NCI-H1105 (cell line): ENCODE measurements around the gene HS6ST3.
"Not testable (repeated sequence)": the region's sequence is repeated elsewhere in the genome, so short reads cannot be mapped to it uniquely, and the experiment has no call there.

ENCODE experiments used
- DNase-seq: peaks from one replicate; lab custom pipeline; 2025; lab: John Stamatoyannopoulos, UW

Gene HS6ST3

DNA sequence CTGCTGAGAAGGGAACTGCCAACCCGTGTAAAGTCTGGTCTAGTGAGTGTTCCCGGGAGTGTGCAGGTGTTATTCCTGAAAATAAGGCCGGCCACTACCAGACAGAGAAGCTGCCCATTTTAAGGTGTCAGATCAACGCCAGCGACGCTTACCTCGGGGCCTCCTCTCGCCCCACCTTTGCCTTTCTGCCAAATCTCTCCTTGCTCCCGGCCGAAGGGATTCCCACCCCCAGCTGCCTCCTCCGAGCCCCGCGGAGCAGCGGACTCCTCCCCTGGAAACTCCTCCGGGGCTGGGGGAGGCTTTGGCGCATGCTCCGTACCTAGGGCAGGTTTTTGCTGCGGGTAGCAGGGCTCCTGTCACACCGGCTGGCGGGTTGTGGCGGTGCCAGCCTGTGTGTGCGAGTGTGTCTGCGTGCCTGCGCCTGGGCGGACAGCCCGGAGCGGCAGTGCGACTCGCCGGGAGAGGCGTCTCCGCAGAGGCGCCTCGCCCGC, at the start of gene HS6ST3:
Gene HS6ST3 (plus strand): TSS at position 359 of the 491 bp plus-strand sequence.
- peak; percentile 57 for DNase-seq

- DNase-seq: no peak
Observed at GRCh38 chr13:96041326-96042110, 48.4 kb upstream of the HS6ST3 start.

DNA sequence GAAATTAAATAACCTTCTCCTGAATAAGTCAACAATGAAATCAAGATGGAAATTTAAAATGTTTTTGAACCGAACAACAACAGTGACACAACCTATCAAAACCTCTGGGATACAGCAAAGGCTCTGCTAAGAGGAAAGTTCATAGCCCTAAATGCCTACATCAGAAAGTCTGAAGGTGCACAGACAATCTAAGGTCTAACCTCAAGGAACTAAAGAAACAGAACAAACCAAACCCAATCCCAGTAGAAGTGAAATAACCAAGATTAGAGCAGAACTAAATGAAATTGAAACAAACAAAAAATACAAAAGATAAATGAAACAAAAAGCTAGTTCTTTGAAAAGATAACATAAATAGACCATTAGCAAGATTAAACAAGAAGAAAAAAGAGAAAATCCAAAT, 45.7 kb upstream of the HS6ST3 start:
- no peak for DNase-seq

DNA sequence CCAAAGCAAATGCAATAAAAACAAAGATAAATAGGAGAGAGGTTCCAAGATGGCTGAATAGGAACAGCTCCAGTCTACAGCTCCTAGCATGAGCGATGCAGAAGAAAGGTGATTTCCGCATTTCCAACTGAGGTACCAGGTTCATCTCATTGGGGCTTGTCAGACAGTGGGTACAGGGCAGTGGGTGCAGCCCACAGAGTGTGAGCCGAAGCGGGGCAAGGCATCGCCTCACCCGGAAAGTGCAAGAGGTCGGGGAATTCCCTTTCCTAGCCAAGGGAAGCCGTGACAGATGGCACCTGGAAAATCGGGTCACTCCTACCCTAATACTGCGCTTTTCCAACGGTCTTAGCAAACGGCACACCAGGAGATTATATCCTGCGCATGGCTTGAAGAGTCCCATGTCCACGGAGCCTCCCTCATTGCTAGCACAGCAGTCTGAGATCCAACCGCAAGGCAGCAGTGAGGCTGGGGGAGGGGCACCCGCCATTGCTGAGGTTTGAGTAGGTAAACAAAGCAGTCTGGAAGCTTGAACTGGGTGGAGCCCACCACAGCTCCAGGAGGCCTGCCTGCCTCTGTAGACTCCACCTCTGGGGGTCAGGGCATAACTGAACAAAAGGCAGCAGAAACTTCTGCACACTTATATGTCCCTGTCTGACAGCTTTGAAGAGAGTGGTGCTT, 43.3 kb upstream of the HS6ST3 start:
- not testable (repeated sequence) for DNase-seq

GRCh38 chr13:96050955-96051354, 39.0 kb upstream of the HS6ST3 start:
- DNase-seq: not testable (repeated sequence)

GRCh38 chr13:96051491-96051890, 38.4 kb upstream of the HS6ST3 start:
- DNase-seq: not testable (repeated sequence)

GRCh38 chr13:96051946-96052345, 38.0 kb upstream of the HS6ST3 start:
- not testable (repeated sequence) for DNase-seq

- no peak for DNase-seq
Observed at GRCh38 chr13:96052656-96053002, 37.3 kb upstream of the HS6ST3 start.

DNA sequence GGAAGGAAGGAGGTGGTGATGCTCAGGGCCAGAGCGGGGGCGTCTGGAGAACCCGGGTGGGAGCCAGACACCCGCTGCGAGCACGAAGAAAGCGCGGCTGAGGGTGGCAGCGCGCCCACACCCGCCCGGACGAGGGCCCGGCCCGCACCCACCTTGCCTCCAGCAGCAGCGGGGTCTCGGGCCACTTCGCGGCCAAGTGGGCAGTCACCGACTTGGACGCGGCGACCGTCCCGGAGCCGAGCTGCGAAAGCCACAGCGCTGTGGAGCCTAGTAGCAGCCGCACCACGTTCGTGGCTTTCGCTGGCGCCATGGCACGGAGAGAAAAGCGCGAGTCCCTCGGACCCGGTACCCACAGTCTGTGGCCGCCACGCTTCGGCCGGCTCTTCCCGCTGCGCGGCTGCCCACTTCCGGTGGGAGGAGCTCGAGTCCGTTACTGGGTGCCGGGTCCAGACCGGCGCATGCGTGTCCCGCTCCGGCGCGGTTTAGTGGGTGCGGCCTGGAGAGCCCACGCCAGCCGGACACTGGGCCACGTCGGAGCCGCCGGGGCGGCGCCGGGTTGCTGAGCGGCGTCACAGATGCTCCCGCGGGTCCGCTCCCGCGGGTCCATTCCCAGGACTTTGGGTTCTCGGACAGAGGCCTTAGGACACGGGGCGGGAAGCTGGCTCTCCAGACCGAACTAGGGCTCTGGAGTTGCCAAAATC, 36.8 kb upstream of the HS6ST3 start, which contains the start of gene UGGT2:
Gene UGGT2 (minus strand): TSS at position 399 of the 701 bp plus-strand sequence. CDS start 89 bp downstream, at position 310.
- peak; percentile 68 for DNase-seq

GRCh38 chr13:96065849-96066248, 24.1 kb upstream of the HS6ST3 start:
- no peak for DNase-seq

DNA sequence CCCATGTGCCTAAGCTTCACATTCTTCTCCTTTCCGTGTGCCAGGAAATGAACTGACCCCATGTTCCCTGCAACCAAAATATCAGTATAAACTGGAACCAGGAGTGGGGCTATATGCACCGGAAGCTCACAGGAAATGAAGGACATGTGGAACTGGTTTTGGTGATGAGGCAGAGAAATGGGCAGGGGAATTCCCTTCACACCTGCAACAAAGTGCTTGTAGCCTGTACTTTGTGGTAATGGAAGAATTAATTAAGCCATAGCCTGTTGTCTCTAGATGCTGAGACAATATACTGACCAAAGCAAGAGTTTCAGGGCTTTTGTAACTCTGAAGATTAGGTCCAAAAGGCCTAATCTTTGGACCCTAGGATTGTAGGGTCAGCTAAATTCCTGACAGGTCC, 21.2 kb upstream of the HS6ST3 start:
- no peak for DNase-seq

- DNase-seq: peak; percentile 72
Observed at GRCh38 chr13:96071504-96071903, 18.4 kb upstream of the HS6ST3 start.

GRCh38 chr13:96072392-96072791, 17.5 kb upstream of the HS6ST3 start:
- DNase-seq: no peak

DNA sequence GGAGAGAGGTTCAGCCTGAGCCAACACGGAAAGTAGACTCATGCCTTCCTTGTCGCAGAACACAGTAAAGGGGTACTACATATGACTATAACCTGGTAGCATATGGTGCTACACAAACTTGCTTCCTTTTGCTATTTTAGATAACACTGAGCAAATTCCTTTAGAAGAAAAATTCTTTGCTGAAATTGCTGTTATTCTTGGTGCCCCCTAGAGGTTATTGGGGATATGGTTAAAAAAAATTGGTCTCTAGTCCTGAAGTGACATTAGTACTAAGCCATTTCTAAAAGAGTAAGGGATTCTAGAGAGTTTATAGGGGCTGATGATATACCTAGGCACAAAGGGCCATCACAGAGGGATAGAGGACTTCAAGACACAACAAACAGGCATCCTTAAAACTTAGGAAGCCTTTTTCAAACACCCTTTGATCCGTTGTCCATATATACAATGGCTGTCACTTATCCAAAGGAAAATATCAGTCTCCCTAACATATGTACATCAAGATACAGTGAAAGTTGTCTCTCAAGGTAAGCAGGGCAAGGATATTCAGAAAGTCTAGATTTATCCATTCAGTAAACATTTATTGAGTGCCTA, 13.9 kb upstream of the HS6ST3 start:
- DNase-seq: no peak

GRCh38 chr13:96080676-96081075, 9.2 kb upstream of the HS6ST3 start:
- no peak for DNase-seq

DNA sequence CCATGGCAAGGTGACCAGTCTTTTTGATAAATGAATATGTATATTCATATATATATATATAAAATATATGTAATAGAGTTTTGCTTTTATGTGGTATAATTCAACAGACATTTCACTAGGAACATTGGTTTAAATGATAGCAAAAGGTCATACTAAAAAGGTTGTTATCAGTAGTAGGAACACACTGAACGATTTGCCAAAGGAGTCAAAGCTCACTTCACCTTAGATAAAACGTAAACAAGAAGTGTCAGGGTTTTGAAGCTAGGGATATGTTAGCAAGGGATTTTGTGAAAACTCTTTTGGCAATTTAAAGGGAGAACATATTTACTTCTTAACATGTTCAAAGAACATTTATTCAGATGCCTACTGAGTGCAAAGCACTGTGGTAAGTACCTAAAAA, 8.0 kb upstream of the HS6ST3 start:
- DNase-seq: no peak

DNA sequence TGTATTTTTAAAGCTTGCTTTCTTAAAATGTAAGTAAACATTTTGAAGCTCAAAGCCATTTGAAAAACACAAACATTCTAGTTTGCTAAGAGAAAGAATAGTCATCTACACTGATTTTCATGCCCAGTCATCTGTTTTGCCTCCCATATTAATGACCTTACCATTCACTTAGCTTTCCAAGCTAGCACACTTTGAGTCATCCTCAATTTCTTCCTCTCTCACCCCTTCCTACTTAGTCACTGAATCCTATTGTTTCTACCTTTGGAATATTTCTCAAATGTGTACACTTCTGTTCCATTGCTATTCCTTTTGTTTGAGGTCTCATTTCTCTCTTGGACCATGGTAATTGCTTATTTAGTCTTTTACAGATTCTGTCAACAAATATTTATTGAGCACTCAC, 7.3 kb upstream of the HS6ST3 start:
- no peak for DNase-seq

GRCh38 chr13:96086736-96087135, 3.2 kb upstream of the HS6ST3 start:
- no peak for DNase-seq

DNA sequence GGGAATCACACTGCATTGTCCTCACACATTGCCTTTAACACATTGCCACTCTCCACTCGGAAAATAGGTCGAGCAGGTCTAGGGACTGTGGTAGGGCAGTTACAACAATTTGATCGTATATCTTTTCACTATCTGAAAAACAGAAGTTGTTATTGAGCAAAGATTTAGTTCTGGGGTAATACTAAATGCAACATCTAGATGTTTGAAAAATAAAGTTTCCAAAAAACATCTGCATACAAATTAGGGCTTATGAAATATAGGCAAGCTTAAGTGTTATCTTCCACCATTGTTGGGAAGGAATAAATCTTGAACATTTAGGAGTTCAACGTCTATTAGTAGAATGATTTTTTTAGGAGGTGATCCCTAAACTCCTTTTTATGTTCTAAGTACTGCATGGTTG, 768 bp upstream of the HS6ST3 start:
- no peak for DNase-seq

DNA sequence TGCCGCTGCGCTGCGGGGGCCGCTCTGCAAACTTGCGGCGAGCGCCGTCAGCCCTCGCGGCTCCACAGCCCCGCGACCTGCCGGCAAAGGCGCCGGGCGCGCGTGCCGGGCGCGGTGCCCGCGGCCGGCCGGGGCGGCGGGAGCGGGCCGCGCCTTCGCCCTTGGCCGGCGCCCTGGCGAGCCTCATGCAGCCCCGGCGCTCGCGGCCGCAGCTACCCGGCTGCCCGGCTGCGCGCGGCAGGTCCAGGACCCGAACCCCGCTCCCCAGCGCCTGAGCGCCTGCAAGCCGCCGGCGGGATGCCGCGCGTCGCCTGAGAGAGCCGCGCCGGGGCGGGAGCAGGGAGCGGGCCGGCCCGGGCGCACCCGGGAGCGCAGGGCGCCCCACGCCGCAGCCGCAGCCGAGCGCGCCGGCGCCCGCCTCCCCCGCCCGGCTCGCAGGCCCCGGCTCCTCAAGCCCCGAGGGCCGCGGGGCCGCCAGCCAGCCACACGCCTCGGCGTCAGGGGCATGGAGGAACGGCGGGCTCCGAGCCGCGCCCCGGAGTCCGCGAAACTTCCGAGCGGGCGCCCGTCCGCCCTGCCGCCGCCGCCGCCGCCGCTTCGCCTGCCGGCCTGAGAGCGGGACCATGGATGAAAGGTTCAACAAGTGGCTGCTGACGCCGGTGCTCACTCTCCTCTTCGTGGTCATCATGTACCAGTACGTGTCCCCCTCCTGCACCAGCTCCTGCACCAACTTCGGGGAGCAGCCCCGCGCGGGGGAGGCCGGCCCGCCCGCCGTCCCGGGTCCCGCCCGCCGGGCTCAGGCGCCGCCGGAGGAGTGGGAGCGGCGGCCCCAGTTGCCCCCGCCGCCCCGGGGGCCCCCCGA, 564 bp downstream of the HS6ST3 start:
- DNase-seq: no peak
